IPS-NIHi7 (cell line): ENCODE data around the gene MRGPRF.

Experiments
- DNase-seq: peaks from one replicate; pipeline ENCODE4 v3.0.0; 2012; ENCODE audit warnings: mixed read lengths; ENCODE audit errors: extremely low spot score

MRGPRF gene

DNA sequence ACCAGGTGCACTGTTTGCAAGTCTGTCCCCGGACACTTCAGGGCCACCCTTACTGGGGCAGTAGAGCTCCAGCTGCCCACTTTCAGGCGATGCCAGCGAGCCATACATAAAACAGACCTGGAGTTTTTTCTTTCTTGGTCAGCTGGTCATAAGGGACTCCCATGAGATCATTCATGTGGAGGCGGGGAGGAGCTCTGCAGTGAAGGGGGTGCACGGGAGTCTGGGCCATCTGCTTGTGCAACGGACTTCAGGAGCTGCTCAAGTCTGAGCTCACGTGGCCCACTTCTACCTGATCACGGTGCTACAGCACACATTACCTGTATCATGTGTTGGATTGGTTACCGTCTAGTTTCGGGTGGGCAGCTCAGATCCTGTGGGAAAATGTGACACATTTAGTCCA lies 9.2 kb upstream of the MRGPRF start:
- DNase-seq = no peak

GRCh38 chr11:69018924-69019323 lies 5.9 kb upstream of the MRGPRF start:
- DNase-seq = no peak

- no peak for DNase-seq
Observed at GRCh38 chr11:69017951-69018350, 4.9 kb upstream of the MRGPRF start.

DNA sequence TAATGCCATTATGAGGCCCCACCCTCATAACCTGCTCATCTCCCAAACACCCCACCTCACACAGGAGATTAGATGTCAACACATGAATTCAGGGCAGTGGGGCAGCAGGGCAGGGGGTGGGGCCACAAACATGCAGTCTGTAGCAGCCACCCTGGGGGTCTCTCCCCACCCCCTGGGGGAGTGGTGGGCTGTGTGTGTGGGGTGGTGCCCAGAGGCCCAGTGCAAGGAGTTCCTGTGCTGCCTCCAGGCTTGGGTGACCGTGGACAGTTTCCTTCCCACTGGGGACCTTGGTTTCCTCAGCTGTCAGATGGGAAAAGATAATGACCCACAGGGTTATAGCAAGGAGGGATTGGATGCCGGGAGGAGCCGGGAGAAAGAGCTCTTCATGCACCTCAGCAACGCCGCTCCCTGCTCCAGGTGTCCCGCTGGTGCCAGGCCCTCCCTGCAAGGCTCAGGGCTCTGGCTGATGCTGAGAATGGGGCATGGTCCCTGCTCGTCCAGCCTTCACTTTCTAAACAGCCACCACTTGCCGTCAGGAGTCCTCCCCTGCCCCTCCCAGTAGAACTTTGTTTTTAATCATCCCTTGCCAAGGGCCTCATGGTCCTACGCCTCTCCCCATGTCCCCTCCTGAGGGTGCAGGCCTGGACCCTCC lies 2.0 kb upstream of the MRGPRF start:
- DNase-seq = no peak

GRCh38 chr11:69014084-69014851 lies 1.2 kb upstream of the MRGPRF start:
- peak; percentile 36 for DNase-seq

- no peak for DNase-seq
Observed at GRCh38 chr11:69012092-69013008, 696 bp downstream of the MRGPRF start.

DNA sequence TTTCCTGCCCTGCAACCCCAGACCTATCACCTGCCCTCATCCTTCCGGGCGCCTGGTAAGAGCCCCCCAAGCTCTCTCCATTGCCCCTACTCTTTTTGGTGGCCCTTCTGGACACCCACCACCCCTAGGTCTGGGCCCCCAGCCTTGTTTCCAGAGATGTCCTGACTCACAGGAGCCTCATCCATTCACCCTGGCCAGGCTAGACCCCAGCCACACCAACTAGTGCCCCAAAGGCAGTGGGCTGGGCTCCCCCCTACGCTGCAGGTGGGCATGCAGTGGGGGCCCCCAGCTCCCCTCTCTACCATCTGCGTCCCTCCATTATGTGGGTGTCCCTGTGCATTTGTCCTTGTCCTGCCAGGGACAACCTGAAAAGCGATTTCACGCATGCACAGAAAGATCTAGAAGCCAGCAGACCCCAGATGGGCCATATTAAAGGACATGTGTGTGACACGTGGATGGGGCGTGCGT lies 1.4 kb downstream of the MRGPRF start:
- no peak for DNase-seq

GRCh38 chr11:69010964-69011623 lies 2.0 kb downstream of the MRGPRF start:
- DNase-seq = peak; percentile 94

DNA sequence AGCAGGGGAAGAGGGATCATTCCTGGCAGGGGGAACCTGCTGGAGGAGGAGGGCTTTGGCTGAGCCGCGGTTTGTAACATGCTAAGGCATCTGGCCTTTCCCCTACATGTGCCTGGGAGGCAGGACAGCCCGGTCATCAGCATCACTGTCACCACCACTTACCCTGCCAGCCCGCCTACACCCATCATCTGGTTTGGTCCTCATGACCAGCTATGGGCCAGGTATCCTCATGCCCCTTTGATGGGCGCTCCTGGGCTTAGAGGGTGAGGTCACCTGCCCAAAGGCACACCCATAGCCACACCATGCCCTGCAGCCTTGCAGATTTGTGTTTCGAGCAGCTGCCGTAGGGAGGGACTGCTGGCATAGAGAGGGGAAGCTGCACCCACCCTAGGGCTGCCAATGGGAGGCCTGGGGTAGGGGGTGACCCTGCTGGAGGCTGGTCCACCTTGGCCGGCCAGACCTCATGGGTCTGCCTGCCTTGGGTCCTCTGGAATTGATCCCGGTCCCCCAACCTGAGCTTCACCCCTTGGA lies 2.6 kb downstream of the MRGPRF start:
- no peak for DNase-seq

DNA sequence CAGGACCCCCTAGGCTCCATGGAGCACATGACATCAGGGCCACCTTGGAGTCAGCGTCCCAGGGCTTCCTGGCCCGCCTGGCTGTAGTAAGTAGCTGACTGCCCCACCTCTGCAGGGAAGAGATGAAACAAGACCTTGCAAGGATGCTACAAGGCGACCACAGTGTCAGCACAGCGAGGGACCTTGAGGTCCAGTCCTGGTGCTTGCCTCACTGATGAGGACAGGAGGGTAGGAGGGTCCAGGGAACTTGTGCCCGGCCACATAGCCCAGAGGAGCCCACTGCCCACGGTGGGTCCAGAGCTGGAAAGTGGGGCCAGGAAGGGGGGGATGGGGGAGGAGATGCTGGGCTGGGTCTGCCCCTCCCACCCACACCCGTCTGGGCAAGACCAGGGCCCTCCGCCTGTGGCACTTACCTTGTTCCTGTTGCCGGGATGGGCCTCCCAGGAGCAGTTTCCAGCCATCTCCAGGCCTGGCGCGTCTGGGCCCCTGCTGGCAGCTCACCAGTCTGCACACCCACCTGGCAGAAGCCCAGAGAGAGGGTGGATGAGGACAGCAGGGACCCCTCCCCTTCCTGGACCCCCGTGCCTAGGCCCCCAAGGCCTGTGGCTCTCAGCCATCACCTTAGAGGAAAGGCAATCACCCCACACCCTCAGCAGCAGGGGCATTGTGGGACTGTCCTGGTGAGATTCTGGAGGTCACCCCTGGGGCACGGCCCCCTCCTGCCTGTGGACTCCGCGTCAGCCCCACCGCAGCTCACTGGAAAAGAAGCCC lies 3.4 kb downstream of the MRGPRF start:
- DNase-seq = no peak

- peak; percentile 78 for DNase-seq
Observed at GRCh38 chr11:69008737-69009440, 4.2 kb downstream of the MRGPRF start.

DNA sequence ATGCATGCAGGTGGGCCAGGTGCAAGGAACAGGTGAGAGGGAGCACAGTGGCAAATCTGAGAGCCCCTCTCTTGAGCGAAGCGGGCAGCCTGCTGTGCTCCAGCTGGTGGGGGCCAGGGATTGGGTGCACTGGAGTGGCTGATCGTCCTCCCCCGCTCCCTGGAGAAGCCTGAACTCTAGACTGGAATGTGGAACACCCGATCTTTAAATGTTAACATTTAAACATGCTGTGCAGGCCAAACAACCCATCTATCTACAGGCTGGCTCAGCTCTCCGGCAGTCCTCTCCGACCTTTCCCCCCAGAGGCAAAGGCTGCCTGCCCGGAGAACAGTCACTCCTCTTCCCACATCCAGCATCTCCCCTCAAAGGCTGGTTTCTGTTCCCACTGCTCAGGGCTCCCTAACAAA lies 5.1 kb downstream of the MRGPRF start:
- DNase-seq = no peak

GRCh38 chr11:69006816-69007215 lies 6.2 kb downstream of the MRGPRF start:
- no peak for DNase-seq

DNA sequence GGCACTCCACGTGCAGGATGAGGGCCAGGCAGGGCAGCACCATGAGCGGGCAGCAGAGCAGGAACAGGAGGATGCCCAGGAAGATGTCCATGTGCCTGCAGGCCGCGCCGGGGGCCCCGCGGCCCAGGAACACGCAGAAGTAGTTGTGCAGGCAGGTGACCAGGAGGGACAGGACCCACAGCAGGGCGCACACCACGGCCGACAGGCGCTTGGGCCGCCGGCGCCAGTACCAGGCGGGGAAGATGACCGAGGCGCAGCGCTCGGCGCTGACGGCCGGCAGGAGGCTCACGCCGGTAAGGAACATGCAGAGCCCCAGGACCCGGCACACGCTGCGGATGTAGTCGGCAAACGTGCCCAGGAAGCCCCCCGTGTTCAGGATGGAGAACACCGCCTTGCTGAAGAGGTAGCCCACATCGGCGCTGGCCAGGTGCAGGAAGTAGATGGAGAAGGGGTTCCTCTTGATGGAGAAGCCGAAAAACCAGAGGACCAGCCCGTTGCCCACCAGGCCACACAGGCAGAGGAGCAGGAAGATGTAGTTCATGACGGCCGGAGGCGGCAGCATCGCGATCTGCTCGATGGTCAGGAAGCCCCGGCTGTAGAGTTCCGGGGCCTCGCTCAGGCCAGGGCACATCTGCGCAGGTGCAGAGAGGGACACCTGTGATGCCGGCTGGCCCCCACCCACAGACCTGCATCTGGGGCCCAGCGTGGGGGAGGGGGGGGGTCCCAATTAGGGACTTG lies 7.2 kb downstream of the MRGPRF start:
- DNase-seq = no peak

DNA sequence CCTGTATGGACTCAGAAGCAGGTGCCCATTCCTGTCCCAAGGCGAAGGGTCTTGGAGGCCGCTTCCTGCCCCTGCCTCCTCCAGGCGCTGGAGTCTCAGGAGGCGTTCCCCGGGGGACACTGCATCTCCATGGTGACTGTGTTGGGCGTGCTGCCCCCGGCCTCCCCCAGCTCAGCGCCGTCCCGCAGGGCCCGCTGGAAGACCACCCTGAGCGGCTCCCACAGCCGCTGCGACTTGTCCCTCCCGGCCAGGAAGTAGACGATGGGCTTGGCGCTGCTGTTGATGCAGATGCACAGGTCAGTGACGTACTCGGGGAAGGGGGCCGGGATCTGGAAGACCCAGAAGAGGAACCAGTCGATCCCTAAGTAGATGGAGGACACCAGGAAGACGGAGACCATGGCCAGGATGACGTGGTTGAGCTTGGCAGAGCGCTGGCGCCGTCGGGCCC lies 7.8 kb downstream of the MRGPRF start:
- no peak for DNase-seq

DNA sequence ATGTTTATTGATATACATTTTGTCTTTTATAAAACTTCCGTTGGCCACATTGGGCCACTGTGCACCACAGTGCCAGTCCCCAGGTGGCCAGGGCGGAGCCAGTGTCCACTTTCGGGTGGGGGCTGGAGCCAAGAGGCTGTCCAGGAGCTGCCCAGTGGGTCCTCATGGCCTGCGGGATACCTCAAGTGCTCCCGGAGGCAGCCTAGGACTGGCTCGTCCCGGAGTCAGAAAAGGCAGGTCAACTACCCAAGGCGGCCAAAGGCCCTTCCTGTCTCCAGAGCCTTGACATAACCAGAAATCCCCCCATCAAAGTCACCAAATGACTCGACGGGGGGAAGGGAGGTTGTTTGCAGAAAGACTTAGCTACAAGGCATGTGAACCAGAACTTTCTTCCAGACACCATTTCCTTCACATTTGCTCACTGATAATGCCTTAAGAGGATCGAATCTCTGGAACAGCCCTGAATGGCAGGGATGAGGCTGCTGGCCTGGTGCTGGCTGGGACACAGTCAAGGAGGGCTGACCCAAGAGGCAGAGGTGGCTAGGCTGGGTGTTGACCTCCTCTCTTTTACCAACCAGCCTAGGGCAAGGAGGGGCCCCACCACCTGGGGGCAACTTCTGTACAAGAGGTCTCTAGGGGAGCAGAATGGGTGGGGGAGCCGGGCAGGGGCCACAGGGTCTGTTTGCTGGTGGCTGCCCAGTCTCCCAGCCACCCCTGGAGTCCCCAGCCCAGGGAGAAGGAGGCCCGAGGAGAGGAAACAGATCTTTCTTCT lies 8.4 kb downstream of the MRGPRF start:
- no peak for DNase-seq

GRCh38 chr11:69003866-69004367 lies 9.1 kb downstream of the MRGPRF start:
- DNase-seq = no peak

DNA sequence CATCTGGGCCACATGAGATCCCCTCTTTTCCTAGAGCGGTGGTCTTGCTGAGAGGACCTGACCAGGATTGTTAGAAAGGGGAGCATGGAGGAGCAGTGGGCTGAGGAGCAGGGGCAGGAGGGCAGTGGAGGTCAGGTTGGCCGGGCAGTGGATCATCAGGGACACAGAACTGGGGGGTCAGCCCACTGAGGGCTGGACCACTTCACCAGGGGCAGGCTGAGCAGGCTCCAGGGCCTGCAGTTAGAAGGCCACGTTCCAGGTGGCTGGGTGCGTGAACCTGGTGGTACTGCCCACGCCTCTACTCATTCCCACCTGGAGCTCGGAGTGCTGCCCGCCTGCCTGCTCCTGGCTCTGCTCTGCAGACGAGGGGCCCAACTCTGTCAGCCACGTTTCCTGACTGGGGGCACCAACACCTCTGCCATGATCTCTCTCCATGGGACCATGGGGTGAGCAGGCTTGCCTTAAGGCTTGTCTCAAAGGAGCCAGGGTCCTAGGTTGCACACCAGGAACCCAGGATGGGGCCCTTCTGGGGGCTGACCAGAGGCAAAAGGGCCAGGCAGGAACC lies 9.7 kb downstream of the MRGPRF start:
- DNase-seq = no peak
